ENCODE results near the gene MIXL1.

The MIXL1 gene

DNA sequence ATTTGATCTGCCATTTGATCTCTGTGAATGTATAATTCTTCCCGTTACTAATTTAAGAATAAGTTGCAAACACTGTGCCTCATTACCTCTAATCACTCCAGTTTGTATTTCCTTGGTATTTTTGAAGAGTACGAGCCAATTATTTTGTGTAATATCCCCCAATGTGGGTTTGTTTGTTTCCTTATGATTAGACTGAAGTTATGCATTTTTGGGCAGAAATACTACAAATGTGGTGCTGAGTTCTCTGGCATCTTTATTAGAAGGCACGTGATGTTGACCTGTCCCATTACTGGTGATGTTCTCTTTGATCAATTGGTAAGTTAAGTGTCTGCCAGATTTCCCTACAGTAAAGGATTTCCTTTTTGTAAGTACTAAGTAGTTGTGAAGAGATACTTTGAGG is 10.3 kb downstream of the MIXL1 start:
- no peak overlapping the region for H2AFZ ChIP-seq
- no peaks in the 10 kb centered on the region for H3K79me2 ChIP-seq
- H3K27me3 ChIP-seq (ENCODE audit: control insufficient read depth, insufficient read depth, low read length): no peaks in the 10 kb centered on the region
- H3K9ac ChIP-seq: no peak overlapping the region
- H3K4me1 ChIP-seq: no peaks in the 10 kb centered on the region
- H3K4me3 ChIP-seq (ENCODE audit: low read depth, low read length): no peak overlapping the region
- H3K4me2 ChIP-seq (ENCODE audit: low read length): no peak overlapping the region
- H3K27ac ChIP-seq: no peak overlapping the region
- no peaks in the 10 kb centered on the region for H3K36me3 ChIP-seq (ENCODE audit: control insufficient read depth, insufficient read depth, low read length)
- TF ChIP-seq, protein P1, sequence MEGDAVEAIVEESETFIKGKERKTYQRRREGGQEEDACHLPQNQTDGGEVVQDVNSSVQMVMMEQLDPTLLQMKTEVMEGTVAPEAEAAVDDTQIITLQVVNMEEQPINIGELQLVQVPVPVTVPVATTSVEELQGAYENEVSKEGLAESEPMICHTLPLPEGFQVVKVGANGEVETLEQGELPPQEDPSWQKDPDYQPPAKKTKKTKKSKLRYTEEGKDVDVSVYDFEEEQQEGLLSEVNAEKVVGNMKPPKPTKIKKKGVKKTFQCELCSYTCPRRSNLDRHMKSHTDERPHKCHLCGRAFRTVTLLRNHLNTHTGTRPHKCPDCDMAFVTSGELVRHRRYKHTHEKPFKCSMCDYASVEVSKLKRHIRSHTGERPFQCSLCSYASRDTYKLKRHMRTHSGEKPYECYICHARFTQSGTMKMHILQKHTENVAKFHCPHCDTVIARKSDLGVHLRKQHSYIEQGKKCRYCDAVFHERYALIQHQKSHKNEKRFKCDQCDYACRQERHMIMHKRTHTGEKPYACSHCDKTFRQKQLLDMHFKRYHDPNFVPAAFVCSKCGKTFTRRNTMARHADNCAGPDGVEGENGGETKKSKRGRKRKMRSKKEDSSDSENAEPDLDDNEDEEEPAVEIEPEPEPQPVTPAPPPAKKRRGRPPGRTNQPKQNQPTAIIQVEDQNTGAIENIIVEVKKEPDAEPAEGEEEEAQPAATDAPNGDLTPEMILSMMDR (IDR thresholded peaks at IDR 0.05): no peak
- H3K9me3 ChIP-seq (ENCODE audit: control insufficient read depth, low read length): no peaks in the 10 kb centered on the region

DNA sequence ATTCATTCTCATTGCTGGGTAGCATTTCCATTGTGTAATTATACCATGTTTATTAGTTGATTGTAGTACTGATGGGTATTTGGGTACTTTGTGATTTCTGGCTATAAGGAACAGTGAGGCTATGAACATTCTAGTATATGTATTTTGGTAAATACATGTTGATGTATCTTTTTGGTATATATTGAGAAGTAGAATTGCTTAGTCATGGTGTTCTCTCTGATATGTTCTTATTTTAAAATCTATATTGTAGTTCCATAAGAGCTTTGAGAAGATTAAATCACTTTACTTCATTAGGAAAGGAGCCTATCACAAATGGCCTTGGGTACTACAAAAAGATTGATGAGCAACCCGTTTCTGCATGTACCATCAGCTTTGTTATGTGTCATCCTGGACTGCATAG is 13.4 kb downstream of the MIXL1 start:
- Histone ChIP-seq H3K9ac (no peak overlapping the region), H3K27me3 (ENCODE audit: control insufficient read depth, insufficient read depth, low read length) (no peaks in the 10 kb centered on the region), H3K9me3 (ENCODE audit: control insufficient read depth, low read length) (no peaks in the 10 kb centered on the region), H2AFZ (no peak overlapping the region), H3K4me2 (ENCODE audit: low read length) (no peak overlapping the region), H3K4me3 (ENCODE audit: low read depth, low read length) (no peak overlapping the region), H3K4me1 (no peaks in the 10 kb centered on the region), H3K36me3 (ENCODE audit: control insufficient read depth, insufficient read depth, low read length) (no peaks in the 10 kb centered on the region), H3K27ac (no peak overlapping the region), H3K79me2 (no peaks in the 10 kb centered on the region)
- TF ChIP-seq, protein P1 (IDR thresholded peaks at IDR 0.05): no peak

DNA sequence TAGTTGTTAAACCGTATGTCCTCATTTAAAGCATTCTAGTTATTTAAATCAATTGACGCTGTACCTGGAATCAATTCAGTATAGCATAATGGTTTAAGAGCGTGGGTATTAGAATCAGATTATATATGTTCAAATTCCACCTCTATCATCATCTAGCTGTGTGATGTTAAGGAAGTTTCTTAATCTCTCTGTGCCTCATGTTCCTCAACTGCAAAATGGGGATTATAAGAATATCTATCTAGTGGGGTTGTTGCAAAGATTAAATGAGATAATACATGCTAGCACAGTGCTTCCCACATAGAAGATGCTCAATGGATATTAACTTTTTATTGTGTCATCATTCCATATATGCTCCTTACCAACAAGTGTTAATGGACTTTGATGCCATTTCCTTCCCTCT is 16.0 kb downstream of the MIXL1 start:
- H3K36me3 ChIP-seq (ENCODE audit: control insufficient read depth, insufficient read depth, low read length): no peaks in the 10 kb centered on the region
- H3K27ac ChIP-seq: no peak overlapping the region
- no peaks in the 10 kb centered on the region for H3K79me2 ChIP-seq
- H3K4me2 ChIP-seq (ENCODE audit: low read length): no peak overlapping the region
- TF ChIP-seq, protein P1 (IDR thresholded peaks at IDR 0.05): no peak
- no peak overlapping the region for H3K4me3 ChIP-seq (ENCODE audit: low read depth, low read length)
- no peak overlapping the region for H3K9ac ChIP-seq
- H3K9me3 ChIP-seq (ENCODE audit: control insufficient read depth, low read length): no peaks in the 10 kb centered on the region
- H3K4me1 ChIP-seq: no peaks in the 10 kb centered on the region
- H2AFZ ChIP-seq: no peak overlapping the region
- H3K27me3 ChIP-seq (ENCODE audit: control insufficient read depth, insufficient read depth, low read length): no peaks in the 10 kb centered on the region

DNA sequence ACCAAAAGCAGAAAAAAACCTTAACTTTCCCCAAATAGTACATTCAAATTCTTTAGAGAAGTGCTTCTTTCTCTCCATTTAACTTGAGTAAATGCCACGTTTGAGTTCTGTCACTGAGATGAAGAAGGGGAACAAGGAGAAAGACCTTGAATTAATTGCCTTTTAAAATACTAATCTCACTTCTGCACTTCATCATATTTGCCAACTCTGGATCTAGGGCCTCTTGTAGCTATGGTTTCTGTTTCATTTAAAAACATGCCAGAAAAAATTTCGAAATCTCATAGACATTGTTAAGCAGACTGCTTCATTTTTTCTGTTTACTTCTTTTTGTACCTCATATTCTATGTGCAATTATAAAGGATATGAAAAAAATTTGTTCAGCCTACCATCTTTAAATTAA is 24.6 kb downstream of the MIXL1 start:
- Histone ChIP-seq H2AFZ (no peak overlapping the region), H3K4me3 (ENCODE audit: low read depth, low read length) (no peak overlapping the region), H3K27ac (no peak overlapping the region), H3K79me2 (no peaks in the 10 kb centered on the region), H3K4me1 (no peaks in the 10 kb centered on the region), H3K9me3 (ENCODE audit: control insufficient read depth, low read length) (no peaks in the 10 kb centered on the region), H3K27me3 (ENCODE audit: control insufficient read depth, insufficient read depth, low read length) (no peaks in the 10 kb centered on the region), H3K36me3 (ENCODE audit: control insufficient read depth, insufficient read depth, low read length) (no peaks in the 10 kb centered on the region), H3K9ac (no peak overlapping the region), H3K4me2 (ENCODE audit: low read length) (no peak overlapping the region)
- TF ChIP-seq, protein P1 (IDR thresholded peaks at IDR 0.05): no peak

DNA sequence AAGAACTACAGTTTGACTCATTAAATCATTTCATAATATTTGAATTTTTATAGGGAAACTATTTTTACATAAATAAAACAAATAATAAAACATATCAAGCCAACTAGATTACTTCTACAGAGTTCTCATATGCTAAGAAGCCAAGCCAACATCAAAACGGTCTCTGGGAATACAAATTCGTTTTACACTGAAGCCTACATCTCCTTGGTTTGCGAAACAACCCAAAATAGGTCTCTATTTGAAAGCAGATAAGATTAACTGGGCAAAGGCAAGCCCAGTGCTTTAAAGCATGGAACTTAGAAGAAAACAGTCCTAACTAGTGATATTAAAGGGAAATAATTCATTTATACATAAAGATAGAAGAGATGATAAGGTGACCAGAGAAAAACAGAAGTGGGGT is 25.3 kb downstream of the MIXL1 start:
- no peaks in the 10 kb centered on the region for H3K27me3 ChIP-seq (ENCODE audit: control insufficient read depth, insufficient read depth, low read length)

More for the DNA sequence above, 25.3 kb downstream of the MIXL1 start:
- no peaks in the 10 kb centered on the region for H3K79me2 ChIP-seq
- H2AFZ ChIP-seq: no peak overlapping the region
- H3K36me3 ChIP-seq (ENCODE audit: control insufficient read depth, insufficient read depth, low read length): no peaks in the 10 kb centered on the region
- TF ChIP-seq, protein P1 (IDR thresholded peaks at IDR 0.05): no peak
- no peak overlapping the region for H3K9ac ChIP-seq
- no peak overlapping the region for H3K4me2 ChIP-seq (ENCODE audit: low read length)
- H3K27ac ChIP-seq: no peak overlapping the region
- no peaks in the 10 kb centered on the region for H3K9me3 ChIP-seq (ENCODE audit: control insufficient read depth, low read length)
- no peak overlapping the region for H3K4me3 ChIP-seq (ENCODE audit: low read depth, low read length)
- no peaks in the 10 kb centered on the region for H3K4me1 ChIP-seq

Data from parathyroid adenoma (tissue), 2 donors.